ENCODE data around the gene ABHD4. TPM values are rescaled to one million over a fixed set of nuclear protein-coding genes. Genes with fewer than 3 reads are reported as not detected.
"Not testable (repeated sequence)": the region's sequence is repeated elsewhere in the genome, so short reads cannot be mapped to it uniquely, and the experiment has no call there.

ABHD4 gene
- total RNA-seq, 4 donors from 2014 or later, result 18.7 to 42.3 (median 27.7) TPM

GRCh38 chr14:22552001-22552826, 45.9 kb upstream of the ABHD4 start:
- Histone ChIP-seq H3K4me3 (no peak overlapping the region), H3K4me1 (peaks cover 15 to 28% (median 27%) of the 10 kb centered on the region in 4 donors), H3K27ac (replicated peaks in 1 of 4) (no peak overlapping the region), H3K9me3 (no peaks in the 10 kb centered on the region), H3K27me3 (no peaks in the 10 kb centered on the region), H3K36me3 (no peaks in the 10 kb centered on the region)
- TF ChIP-seq POLR2A (IDR thresholded peaks at IDR 0.05; ENCODE audit: low read depth) (no peak), POLR2AphosphoS5 (IDR thresholded peaks at IDR 0.05) (no peak)
- no peak for DNase-seq (ENCODE audit: extremely low spot score)
- intact Hi-C loops (cut with DNase I), result loop anchor here (10.0 kb wide), 1 partner anchor 303 kb away; no protein-coding TSS in a partner anchor
- WGBS, result 79% methylated on average over 13 of the region's 13 CpGs

- Histone ChIP-seq H3K4me3 (no peak overlapping the region), H3K36me3 (no peaks in the 10 kb centered on the region), H3K27me3 (no peaks in the 10 kb centered on the region), H3K27ac (replicated peaks in 1 of 4) (no peak overlapping the region), H3K4me1 (peaks cover 18 to 31% (median 27%) of the 10 kb centered on the region in 4 donors), H3K9me3 (no peaks in the 10 kb centered on the region)
- intact Hi-C loops (cut with DNase I), result loop anchor here (10.0 kb wide), 1 partner anchor 302 kb away; no protein-coding TSS in a partner anchor
- 100% methylated on average over 2 of the region's 2 CpGs for WGBS
- TF ChIP-seq POLR2A (IDR thresholded peaks at IDR 0.05; ENCODE audit: low read depth) (no peak), EP300 (IDR thresholded peaks at IDR 0.05) (no peak), POLR2AphosphoS5 (IDR thresholded peaks at IDR 0.05) (no peak)
- TF ChIP-seq, protein P1, sequence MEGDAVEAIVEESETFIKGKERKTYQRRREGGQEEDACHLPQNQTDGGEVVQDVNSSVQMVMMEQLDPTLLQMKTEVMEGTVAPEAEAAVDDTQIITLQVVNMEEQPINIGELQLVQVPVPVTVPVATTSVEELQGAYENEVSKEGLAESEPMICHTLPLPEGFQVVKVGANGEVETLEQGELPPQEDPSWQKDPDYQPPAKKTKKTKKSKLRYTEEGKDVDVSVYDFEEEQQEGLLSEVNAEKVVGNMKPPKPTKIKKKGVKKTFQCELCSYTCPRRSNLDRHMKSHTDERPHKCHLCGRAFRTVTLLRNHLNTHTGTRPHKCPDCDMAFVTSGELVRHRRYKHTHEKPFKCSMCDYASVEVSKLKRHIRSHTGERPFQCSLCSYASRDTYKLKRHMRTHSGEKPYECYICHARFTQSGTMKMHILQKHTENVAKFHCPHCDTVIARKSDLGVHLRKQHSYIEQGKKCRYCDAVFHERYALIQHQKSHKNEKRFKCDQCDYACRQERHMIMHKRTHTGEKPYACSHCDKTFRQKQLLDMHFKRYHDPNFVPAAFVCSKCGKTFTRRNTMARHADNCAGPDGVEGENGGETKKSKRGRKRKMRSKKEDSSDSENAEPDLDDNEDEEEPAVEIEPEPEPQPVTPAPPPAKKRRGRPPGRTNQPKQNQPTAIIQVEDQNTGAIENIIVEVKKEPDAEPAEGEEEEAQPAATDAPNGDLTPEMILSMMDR (IDR thresholded peaks at IDR 0.05), result no peak
- DNase-seq (ENCODE audit: extremely low spot score), result no peak
Observed at GRCh38 chr14:22552827-22553076, 45.3 kb upstream of the ABHD4 start.

DNA sequence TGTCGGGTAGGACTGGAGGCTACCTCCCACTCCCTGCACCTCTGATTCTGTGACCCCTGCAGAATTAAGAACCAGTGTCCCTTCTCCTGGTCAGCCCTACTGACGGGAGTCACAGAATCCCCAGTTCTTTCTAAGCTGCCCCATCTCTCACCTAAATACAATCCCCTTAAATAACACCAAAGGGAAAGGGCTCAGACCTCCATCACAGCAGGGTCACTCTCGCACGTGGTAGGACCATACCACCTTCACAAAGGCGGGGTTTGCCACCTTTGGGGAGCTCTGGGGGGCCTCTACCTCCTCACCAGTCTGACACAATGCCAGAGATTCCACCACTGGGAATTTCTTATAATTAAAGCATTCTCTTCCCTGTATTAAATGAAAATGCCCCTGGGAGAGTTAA, 44.7 kb upstream of the ABHD4 start:
- no peak overlapping the region for H3K4me3 ChIP-seq
- no peak for DNase-seq (ENCODE audit: extremely low spot score)
- peaks cover 24 to 38% (median 29%) of the 10 kb centered on the region in 4 donors for H3K4me1 ChIP-seq
- H3K9me3 ChIP-seq, result no peaks in the 10 kb centered on the region
- H3K27me3 ChIP-seq, result no peaks in the 10 kb centered on the region
- intact Hi-C loops (cut with DNase I), result loop anchor here (10.0 kb wide), 1 partner anchor 301 kb away; no protein-coding TSS in a partner anchor
- H3K27ac ChIP-seq (replicated peaks in 1 of 4), result no peak overlapping the region
- WGBS, result 88% methylated on average over 5 of the region's 5 CpGs
- no peaks in the 10 kb centered on the region for H3K36me3 ChIP-seq
- no peak for TF ChIP-seq EP300 (IDR thresholded peaks at IDR 0.05)
- TF ChIP-seq POLR2AphosphoS5 (IDR thresholded peaks at IDR 0.05), result no peak
- TF ChIP-seq, protein P1 (IDR thresholded peaks at IDR 0.05), result no peak
- TF ChIP-seq POLR2A (IDR thresholded peaks at IDR 0.05; ENCODE audit: low read depth), result no peak

DNA sequence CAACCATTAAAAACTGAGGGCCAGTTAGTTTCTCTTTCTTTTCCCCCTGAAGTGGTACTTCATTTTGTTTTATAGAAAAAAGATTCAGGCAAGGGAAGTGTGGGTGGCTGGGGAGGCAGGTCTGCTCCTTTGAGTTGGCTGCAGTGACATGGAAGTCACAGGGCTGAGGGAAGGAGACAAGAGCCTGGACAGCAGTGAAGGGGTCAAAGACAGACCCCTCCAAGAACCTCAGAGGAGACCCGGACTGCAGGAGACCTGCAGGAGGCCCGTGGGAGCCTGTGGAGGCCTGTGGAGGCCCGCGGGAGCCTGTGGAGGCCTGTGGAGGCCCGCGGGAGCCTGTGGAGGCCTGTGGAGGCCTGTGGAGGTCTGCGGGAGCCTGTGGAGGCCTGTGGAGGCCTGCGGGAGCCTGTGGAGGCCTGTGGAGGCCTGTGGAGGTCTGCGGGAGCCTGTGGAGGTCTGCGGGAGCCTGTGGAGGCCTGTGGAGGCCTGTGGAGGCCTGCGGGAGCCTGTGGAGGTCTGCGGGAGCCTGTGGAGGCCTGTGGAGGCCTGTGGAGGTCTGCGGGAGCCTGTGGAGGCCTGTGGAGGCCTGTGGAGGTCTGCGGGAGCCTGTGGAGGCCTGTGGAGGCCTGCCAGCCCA, 44.1 kb upstream of the ABHD4 start:
- H3K27ac ChIP-seq (replicated peaks in 1 of 4); H3K9me3 ChIP-seq; H3K27me3 ChIP-seq; DNase-seq (ENCODE audit: extremely low spot score); H3K36me3 ChIP-seq; H3K4me3 ChIP-seq: not testable (repeated sequence)
- peaks cover 28 to 38% (median 34%) of the 10 kb centered on the region in 4 donors for H3K4me1 ChIP-seq
- 84% methylated on average over 3 of the region's 14 CpGs for WGBS
- intact Hi-C loops (cut with DNase I), result loop anchor here (10.0 kb wide), 1 partner anchor 301 kb away; no protein-coding TSS in a partner anchor

DNA sequence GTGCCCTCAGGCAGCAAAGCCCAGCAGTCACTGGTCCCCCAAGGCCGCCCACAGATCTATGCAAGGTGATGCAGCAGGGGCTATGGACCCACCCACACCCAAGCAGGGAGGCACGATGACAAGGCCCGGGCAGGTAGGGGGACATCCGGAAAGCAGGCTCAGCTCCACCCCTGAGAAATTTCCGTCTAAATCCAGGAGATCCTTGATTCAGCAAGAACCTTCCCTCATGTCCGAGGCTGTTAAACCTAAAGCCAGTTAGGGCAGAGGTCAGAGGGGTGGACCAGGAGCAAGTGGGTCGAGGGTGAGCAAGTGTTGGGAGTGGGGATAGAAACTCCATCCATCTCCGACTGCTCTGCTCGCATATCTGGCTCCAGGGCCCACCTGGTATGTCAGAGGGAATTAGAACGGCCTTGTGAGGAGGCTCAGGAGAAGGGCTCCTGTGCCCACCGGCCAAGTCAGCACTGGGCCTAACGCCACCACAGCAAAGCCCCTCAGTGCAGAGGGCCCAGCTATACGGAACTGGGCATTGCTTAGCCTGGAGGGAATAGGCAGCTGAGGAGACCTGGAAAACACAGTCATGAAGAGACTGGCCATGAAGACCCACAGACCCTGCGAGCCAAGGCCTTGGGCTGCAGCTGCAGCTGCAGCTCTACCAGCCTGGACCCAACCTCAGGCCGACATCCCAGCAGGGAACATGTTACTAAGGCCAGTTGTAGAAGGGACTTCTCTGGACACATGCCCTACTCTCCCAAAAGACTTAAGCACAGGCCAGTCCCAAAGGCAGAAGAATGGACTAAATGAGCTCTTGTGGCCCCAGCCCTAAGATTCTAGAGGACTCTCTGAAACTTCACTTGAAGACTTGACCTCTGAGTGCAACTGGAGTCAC, 43.4 kb upstream of the ABHD4 start:
- Histone ChIP-seq H3K9me3 (no peaks in the 10 kb centered on the region), H3K27ac (replicated peaks in 1 of 4) (no peak overlapping the region), H3K4me3 (no peak overlapping the region), H3K4me1 (peaks cover 33 to 40% (median 37%) of the 10 kb centered on the region in 4 donors), H3K27me3 (no peaks in the 10 kb centered on the region), H3K36me3 (no peaks in the 10 kb centered on the region)
- TF ChIP-seq EP300 (IDR thresholded peaks at IDR 0.05) (no peak), POLR2A (IDR thresholded peaks at IDR 0.05; ENCODE audit: low read depth) (no peak), POLR2AphosphoS5 (IDR thresholded peaks at IDR 0.05) (no peak)
- TF ChIP-seq, protein P1 (IDR thresholded peaks at IDR 0.05), result no peak
- DNase-seq (ENCODE audit: extremely low spot score), result no peak
- 86% methylated on average over 10 of the region's 15 CpGs for WGBS
- intact Hi-C loops (cut with DNase I), result loop anchor here (5.0 to 10.0 kb wide), 4 partner anchors 98 to 300 kb away; no protein-coding TSS in a partner anchor
